Germinal center (tissue), 1 donor: ENCODE results near the gene TBCA.

Experiments used
- DNase-seq: peaks from one replicate; pipeline ENCODE4 v3.0.0; 2012; ENCODE audit warnings: mixed read lengths, low spot score

TBCA gene

GRCh38 chr5:77642738-77643653 is 133.1 kb downstream of the TBCA start:
- DNase-seq: no peak

DNA sequence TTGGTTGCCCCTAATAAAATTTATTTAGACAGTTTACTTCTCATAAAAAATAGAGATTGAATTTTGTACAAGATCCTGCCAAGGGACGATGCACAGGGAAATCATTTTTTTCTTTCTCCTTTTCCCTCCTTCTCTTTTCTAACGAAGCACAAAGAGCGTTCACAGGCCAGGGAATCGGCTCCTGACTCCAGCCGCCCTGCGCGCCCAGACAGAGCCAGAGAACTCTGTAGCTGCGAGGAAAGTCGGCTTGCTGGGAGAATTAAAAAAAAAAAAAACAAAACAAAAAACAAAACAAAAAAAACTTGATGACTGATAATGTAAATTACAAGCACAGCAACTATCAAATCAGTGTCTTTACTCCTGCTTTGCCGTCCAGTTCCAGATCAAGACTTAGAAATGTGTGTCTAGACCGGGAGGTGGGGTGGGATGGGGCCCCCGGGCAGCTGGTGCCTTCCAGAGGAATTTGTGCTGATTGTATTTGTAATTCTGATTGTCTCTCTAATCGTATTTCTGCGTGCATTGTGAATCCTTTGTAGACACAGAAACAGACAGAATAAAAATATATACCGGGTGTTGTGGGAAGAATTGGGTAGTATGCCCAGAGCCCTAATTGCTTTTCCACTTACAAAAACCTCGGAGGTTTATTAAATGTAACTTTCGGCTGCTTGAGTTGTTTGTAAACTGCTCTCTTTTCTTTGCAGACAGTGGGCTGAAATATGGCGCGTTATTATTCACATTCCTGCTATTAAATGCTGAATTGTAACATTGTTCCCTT is 134.0 kb downstream of the TBCA start:
- DNase-seq: no peak

DNA sequence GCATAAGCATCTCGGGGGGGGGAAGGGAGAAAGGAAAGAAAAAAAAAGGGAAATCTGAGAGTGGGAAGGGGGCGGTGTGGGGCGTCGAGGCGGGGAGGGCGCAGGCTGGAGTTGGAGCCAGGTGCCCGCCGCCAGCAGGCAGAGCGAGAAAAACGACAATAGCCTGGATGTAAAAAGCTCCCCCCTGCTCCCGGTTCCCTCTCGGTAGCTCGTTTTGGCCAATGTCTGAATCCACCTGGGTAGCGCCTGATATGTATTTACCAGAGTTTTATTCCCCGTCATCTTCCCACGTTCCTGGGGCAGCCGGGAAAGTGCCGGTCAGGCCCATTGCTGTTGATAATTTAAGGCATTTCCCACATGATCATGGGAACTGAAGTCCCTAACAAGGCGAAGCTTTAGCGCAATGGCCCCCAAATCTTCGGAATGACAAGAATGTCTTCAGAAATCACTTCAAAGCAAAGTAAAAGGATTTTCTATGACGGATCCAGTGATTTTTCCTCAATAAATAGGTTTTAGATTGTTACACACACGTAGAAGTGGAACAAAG is 134.7 kb downstream of the TBCA start:
- DNase-seq: no peak
